SK-N-SH treated with all-trans-retinoic acid at 6 μM for 48 hours (cell line): ENCODE results near the gene SIDT1.

ENCODE experiments used
- ATAC-seq: fragments of 200-7000 bp; cut with Tn5 transposase; 3 replicates; pipeline ENCODE4 v1.9.1; 2020; ENCODE audit warnings: mild to moderate bottlenecking, moderate library complexity
- ARNTL ChIP-seq: fragments of 450-650 bp; formaldehyde crosslinking; IDR thresholded peaks from 2 replicates; pipeline ENCODE4 v1.5.0; 2020; ENCODE audit warnings: low read depth, mild to moderate bottlenecking, moderate library complexity, borderline replicate concordance
- BACH2 ChIP-seq: fragments of 250-450 bp; sonication (Bioruptor Pico); IDR thresholded peaks from 2 replicates; pipeline ENCODE4 v1.9.0; 2021; ENCODE audit warnings: mild to moderate bottlenecking, borderline replicate concordance
- CSDC2 ChIP-seq: fragments of 250-450 bp; sonication (Bioruptor Pico); IDR thresholded peaks from 2 replicates; pipeline ENCODE4 v1.5.0; 2020; ENCODE audit warnings: mild to moderate bottlenecking, moderate library complexity
- ISL1 ChIP-seq: fragments of 250-450 bp; sonication (Bioruptor Pico); IDR thresholded peaks from 2 replicates; pipeline ENCODE4 v2.1.2; 2022; ENCODE audit warnings: mild to moderate bottlenecking, moderate library complexity
- OSR1 ChIP-seq: fragments of 250-450 bp; sonication (Bioruptor Pico); IDR thresholded peaks from 2 replicates; pipeline ENCODE4 v1.8.0; 2022; ENCODE audit warnings: moderate library complexity, mild to moderate bottlenecking, inconsistent platforms
- PPARA ChIP-seq: fragments of 250-450 bp; sonication (Bioruptor Pico); IDR thresholded peaks from 2 replicates; pipeline ENCODE4 v1.5.0; 2020; ENCODE audit warnings: mild to moderate bottlenecking, borderline replicate concordance
- RARB ChIP-seq: fragments of 250-450 bp; sonication (Bioruptor Pico); IDR thresholded peaks from 2 replicates; pipeline ENCODE4 v1.8.0; 2021; ENCODE audit warnings: mild to moderate bottlenecking, moderate library complexity
- SNAI2 ChIP-seq: fragments of 250-450 bp; sonication (Bioruptor Pico); IDR thresholded peaks from 2 replicates; pipeline ENCODE4 v1.5.0; 2020; ENCODE audit warnings: mild to moderate bottlenecking, moderate library complexity
- TCF4 ChIP-seq: fragments of 250-450 bp; sonication (Bioruptor Pico); IDR thresholded peaks from 2 replicates; pipeline ENCODE4 v1.8.0; 2021; ENCODE audit warnings: mild to moderate bottlenecking, moderate library complexity, borderline replicate concordance
- TOX ChIP-seq: fragments of 250-450 bp; sonication (Bioruptor Pico); IDR thresholded peaks from 2 replicates; pipeline ENCODE4 v1.8.0; 2021; ENCODE audit warnings: mild to moderate bottlenecking, moderate library complexity, borderline replicate concordance
- ZC3H10 ChIP-seq: fragments of 250-450 bp; sonication (Bioruptor Pico); IDR thresholded peaks from 2 replicates; pipeline ENCODE4 v1.5.1; 2021; ENCODE audit warnings: mild to moderate bottlenecking, moderate library complexity
- ZFP3 ChIP-seq: fragments of 250-450 bp; sonication (Bioruptor Pico); IDR thresholded peaks from 2 replicates; pipeline ENCODE4 v1.5.0; 2020; ENCODE audit warnings: mild to moderate bottlenecking, moderate library complexity
- ZFP30 ChIP-seq: fragments of 450-650 bp; formaldehyde crosslinking; IDR thresholded peaks from 2 replicates; pipeline ENCODE4 v1.5.0; 2022; ENCODE audit warnings: mild to moderate bottlenecking, moderate library complexity
- ZNF70 ChIP-seq: fragments of 450-650 bp; formaldehyde crosslinking; IDR thresholded peaks from 2 replicates; pipeline ENCODE4 v1.5.0; 2020; ENCODE audit warnings: mild to moderate bottlenecking, moderate library complexity
- ZNF8 ChIP-seq: fragments of 450-650 bp; formaldehyde crosslinking; IDR thresholded peaks from 2 replicates; pipeline ENCODE4 v1.5.0; 2020; ENCODE audit warnings: mild to moderate bottlenecking, moderate library complexity
- TF ChIP-seq, protein P1 (sequence below): fragments of 250-450 bp; sonication (Bioruptor Pico); IDR thresholded peaks from 2 replicates; pipeline ENCODE4 v1.5.1; 2020; ENCODE audit warnings: low read depth, mild to moderate bottlenecking, moderate library complexity
- TF ChIP-seq, protein P2 (sequence below): fragments of 250-450 bp; sonication (Bioruptor Pico); IDR thresholded peaks from 2 replicates; pipeline ENCODE4 v1.8.0; 2020; ENCODE audit warnings: mild to moderate bottlenecking, moderate library complexity, borderline replicate concordance
- TF ChIP-seq, protein P3 (sequence below): fragments of 250-450 bp; sonication (Bioruptor Pico); IDR thresholded peaks from 2 replicates; pipeline ENCODE4 v1.5.1; 2021; ENCODE audit warnings: mild to moderate bottlenecking, moderate library complexity
- TF ChIP-seq, protein P4 (sequence below): fragments of 250-450 bp; sonication (Bioruptor Pico); IDR thresholded peaks from 2 replicates; pipeline ENCODE4 v1.5.0; 2020; ENCODE audit warnings: mild to moderate bottlenecking, moderate library complexity
- TF ChIP-seq, protein P5 (sequence below): fragments of 250-450 bp; sonication (Bioruptor Pico); IDR thresholded peaks from 2 replicates; pipeline ENCODE4 v1.8.0; 2021; ENCODE audit warnings: low read depth, mild to moderate bottlenecking, moderate library complexity, borderline replicate concordance

Gene SIDT1

DNA sequence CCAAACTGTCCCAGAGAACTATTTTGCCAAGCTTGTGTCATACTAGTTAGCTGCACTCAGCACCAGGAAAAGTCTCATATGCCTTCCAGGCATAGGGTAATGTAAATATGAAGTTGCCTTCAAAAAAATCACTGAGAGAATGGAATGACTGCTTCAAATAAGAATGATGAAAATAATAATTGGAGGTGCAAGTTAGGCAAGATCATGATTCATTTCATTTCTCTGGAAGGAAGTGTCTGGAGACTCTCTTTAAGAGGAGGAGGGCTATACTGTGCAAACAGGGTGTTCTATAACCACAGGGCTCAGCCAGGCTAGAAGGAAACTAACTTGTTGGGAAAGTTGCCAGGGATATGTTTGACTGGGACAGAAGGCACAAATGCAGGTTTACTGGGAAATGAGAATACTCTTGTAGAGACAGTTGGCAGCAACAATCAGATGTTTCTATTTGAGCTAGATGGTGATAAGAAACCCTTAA is 4.3 kb downstream of the SIDT1 start:
- no peak for ATAC-seq
- no peak for TF ChIP-seq ZFP30 (CRISPR knock-in tag)
- no peak for TF ChIP-seq OSR1
- TF ChIP-seq TCF4 (CRISPR knock-in tag): no peak
- no peak for TF ChIP-seq ARNTL (CRISPR knock-in tag)
- TF ChIP-seq TOX (CRISPR knock-in tag): no peak
- no peak for TF ChIP-seq RARB
- TF ChIP-seq ZNF70 (CRISPR knock-in tag): no peak
- TF ChIP-seq PPARA (CRISPR knock-in tag): no peak
- TF ChIP-seq ISL1 (CRISPR knock-in tag): no peak
- TF ChIP-seq, protein P1, sequence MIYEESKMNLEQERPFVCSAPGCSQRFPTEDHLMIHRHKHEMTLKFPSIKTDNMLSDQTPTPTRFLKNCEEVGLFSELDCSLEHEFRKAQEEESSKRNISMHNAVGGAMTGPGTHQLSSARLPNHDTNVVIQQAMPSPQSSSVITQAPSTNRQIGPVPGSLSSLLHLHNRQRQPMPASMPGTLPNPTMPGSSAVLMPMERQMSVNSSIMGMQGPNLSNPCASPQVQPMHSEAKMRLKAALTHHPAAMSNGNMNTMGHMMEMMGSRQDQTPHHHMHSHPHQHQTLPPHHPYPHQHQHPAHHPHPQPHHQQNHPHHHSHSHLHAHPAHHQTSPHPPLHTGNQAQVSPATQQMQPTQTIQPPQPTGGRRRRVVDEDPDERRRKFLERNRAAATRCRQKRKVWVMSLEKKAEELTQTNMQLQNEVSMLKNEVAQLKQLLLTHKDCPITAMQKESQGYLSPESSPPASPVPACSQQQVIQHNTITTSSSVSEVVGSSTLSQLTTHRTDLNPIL (CRISPR knock-in tag): no peak
- TF ChIP-seq, protein P2, sequence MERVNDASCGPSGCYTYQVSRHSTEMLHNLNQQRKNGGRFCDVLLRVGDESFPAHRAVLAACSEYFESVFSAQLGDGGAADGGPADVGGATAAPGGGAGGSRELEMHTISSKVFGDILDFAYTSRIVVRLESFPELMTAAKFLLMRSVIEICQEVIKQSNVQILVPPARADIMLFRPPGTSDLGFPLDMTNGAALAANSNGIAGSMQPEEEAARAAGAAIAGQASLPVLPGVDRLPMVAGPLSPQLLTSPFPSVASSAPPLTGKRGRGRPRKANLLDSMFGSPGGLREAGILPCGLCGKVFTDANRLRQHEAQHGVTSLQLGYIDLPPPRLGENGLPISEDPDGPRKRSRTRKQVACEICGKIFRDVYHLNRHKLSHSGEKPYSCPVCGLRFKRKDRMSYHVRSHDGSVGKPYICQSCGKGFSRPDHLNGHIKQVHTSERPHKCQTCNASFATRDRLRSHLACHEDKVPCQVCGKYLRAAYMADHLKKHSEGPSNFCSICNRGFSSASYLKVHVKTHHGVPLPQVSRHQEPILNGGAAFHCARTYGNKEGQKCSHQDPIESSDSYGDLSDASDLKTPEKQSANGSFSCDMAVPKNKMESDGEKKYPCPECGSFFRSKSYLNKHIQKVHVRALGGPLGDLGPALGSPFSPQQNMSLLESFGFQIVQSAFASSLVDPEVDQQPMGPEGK: no peak
- no peak for TF ChIP-seq BACH2 (CRISPR knock-in tag)
- TF ChIP-seq ZNF8 (CRISPR knock-in tag): no peak
- TF ChIP-seq, protein P3, sequence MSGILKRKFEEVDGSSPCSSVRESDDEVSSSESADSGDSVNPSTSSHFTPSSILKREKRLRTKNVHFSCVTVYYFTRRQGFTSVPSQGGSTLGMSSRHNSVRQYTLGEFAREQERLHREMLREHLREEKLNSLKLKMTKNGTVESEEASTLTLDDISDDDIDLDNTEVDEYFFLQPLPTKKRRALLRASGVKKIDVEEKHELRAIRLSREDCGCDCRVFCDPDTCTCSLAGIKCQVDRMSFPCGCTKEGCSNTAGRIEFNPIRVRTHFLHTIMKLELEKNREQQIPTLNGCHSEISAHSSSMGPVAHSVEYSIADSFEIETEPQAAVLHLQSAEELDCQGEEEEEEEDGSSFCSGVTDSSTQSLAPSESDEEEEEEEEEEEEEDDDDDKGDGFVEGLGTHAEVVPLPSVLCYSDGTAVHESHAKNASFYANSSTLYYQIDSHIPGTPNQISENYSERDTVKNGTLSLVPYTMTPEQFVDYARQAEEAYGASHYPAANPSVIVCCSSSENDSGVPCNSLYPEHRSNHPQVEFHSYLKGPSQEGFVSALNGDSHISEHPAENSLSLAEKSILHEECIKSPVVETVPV (CRISPR knock-in tag): no peak

DNA sequence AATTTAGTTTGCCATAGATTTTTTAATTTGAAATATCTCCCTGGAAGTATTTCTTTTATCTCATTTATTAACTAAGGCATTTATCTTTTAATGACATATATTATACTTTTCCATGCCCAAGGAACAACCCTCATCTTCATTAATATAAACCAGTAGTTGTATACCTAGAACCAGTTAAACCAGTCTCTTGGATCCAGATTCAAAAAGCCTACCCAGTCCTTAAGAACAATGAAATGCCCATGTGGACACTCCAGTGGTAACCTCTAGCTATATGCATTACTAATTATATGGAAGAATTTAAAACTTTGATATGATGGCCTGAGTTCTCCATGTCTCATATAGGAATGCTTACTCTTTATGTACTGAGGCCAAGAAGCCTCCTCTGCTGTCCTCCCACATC is 4.8 kb downstream of the SIDT1 start:
- TF ChIP-seq BACH2 (CRISPR knock-in tag) (no peak), ZNF8 (CRISPR knock-in tag) (no peak), ZFP3 (no peak), TOX (CRISPR knock-in tag) (no peak), ARNTL (CRISPR knock-in tag) (no peak), CSDC2 (CRISPR knock-in tag) (no peak), ZC3H10 (CRISPR knock-in tag) (no peak), SNAI2 (CRISPR knock-in tag) (no peak)
- TF ChIP-seq, protein P4, sequence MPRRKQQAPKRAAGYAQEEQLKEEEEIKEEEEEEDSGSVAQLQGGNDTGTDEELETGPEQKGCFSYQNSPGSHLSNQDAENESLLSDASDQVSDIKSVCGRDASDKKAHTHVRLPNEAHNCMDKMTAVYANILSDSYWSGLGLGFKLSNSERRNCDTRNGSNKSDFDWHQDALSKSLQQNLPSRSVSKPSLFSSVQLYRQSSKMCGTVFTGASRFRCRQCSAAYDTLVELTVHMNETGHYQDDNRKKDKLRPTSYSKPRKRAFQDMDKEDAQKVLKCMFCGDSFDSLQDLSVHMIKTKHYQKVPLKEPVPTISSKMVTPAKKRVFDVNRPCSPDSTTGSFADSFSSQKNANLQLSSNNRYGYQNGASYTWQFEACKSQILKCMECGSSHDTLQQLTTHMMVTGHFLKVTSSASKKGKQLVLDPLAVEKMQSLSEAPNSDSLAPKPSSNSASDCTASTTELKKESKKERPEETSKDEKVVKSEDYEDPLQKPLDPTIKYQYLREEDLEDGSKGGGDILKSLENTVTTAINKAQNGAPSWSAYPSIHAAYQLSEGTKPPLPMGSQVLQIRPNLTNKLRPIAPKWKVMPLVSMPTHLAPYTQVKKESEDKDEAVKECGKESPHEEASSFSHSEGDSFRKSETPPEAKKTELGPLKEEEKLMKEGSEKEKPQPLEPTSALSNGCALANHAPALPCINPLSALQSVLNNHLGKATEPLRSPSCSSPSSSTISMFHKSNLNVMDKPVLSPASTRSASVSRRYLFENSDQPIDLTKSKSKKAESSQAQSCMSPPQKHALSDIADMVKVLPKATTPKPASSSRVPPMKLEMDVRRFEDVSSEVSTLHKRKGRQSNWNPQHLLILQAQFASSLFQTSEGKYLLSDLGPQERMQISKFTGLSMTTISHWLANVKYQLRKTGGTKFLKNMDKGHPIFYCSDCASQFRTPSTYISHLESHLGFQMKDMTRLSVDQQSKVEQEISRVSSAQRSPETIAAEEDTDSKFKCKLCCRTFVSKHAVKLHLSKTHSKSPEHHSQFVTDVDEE (CRISPR knock-in tag): no peak
- TF ChIP-seq, protein P3 (CRISPR knock-in tag): no peak
- ATAC-seq: no peak

DNA sequence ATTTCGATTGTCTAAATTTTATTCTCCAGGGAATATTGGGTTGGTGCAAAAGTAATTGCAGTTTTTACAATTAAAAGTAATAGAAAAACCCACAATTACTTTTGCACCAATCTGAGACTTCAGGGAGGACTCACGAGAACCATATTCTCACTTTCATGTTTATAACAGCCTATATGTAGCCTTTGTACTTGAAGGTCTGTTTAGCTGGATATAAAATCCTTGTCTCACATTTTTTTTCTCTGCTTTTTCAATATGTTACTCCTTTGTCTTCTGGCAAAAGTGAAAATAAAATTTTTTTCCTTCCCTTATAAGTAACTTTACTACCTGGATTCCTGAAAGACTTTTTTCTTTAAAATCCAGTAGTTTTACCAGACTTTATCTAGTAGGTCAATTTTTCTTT is 9.2 kb downstream of the SIDT1 start:
- ATAC-seq: no peak
- TF ChIP-seq, protein P1 (CRISPR knock-in tag): no peak
- TF ChIP-seq ISL1 (CRISPR knock-in tag) (no peak), ZC3H10 (CRISPR knock-in tag) (no peak), OSR1 (no peak), TOX (CRISPR knock-in tag) (no peak)
- TF ChIP-seq, protein P5, sequence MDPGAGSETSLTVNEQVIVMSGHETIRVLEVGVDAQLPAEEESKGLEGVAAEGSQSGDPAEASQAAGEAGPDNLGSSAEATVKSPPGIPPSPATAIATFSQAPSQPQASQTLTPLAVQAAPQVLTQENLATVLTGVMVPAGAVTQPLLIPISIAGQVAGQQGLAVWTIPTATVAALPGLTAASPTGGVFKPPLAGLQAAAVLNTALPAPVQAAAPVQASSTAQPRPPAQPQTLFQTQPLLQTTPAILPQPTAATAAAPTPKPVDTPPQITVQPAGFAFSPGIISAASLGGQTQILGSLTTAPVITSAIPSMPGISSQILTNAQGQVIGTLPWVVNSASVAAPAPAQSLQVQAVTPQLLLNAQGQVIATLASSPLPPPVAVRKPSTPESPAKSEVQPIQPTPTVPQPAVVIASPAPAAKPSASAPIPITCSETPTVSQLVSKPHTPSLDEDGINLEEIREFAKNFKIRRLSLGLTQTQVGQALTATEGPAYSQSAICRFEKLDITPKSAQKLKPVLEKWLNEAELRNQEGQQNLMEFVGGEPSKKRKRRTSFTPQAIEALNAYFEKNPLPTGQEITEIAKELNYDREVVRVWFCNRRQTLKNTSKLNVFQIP (CRISPR knock-in tag): no peak
- TF ChIP-seq, protein P4 (CRISPR knock-in tag): no peak
